Measurements from ENCODE around the gene HCFC1R1. TPM values are rescaled to one million over a fixed set of nuclear protein-coding genes. Genes with fewer than 3 reads are reported as not detected.

The HCFC1R1 gene
- total RNA-seq, 1 donor from 2014 or later = 10.2 TPM

- no peaks in the 10 kb centered on the region for H3K36me3 ChIP-seq (ENCODE audit: control insufficient read depth, insufficient read depth, low read length)
- H3K27me3 ChIP-seq (ENCODE audit: control insufficient read depth, insufficient read depth, low read length) = peaks cover 2% of the 10 kb centered on the region
- no peak overlapping the region for H3K4me3 ChIP-seq (ENCODE audit: low read depth, low read length)
- TF ChIP-seq CTCF (IDR thresholded peaks at IDR 0.05; ENCODE audit: insufficient read depth, low read length, poor library complexity, severe bottlenecking) = no peak
- no peak for DNase-seq (ENCODE audit: low read depth)
Measured at GRCh38 chr16:2981899-2982250, 41.9 kb downstream of the HCFC1R1 start.

- TF ChIP-seq CTCF (IDR thresholded peaks at IDR 0.05; ENCODE audit: insufficient read depth, low read length, poor library complexity, severe bottlenecking) = no peak
- Histone ChIP-seq H3K36me3 (ENCODE audit: control insufficient read depth, insufficient read depth, low read length) (no peaks in the 10 kb centered on the region), H3K27me3 (ENCODE audit: control insufficient read depth, insufficient read depth, low read length) (no peaks in the 10 kb centered on the region), H3K4me3 (ENCODE audit: low read depth, low read length) (no peak overlapping the region)
- no peak for DNase-seq (ENCODE audit: low read depth)
Measured at GRCh38 chr16:2981177-2981898, 42.4 kb downstream of the HCFC1R1 start.

GRCh38 chr16:2980227-2981176, 43.2 kb downstream of the HCFC1R1 start, which contains the start of gene PKMYT1:
Gene PKMYT1, minus strand, starts transcription at chr16:2980446. Its CDS starts 789 bp downstream, at chr16:2979657.
- H3K4me3 ChIP-seq (ENCODE audit: low read depth, low read length) = peak within 1 kb of the TSS; percentile 82
- no peak for DNase-seq (ENCODE audit: low read depth)
- no peak for TF ChIP-seq CTCF (IDR thresholded peaks at IDR 0.05; ENCODE audit: insufficient read depth, low read length, poor library complexity, severe bottlenecking)
- no peaks in the 10 kb centered on the region for H3K36me3 ChIP-seq (ENCODE audit: control insufficient read depth, insufficient read depth, low read length)
- H3K27me3 ChIP-seq (ENCODE audit: control insufficient read depth, insufficient read depth, low read length) = no peaks in the 10 kb centered on the region

GRCh38 chr16:2979669-2980226, 44.0 kb downstream of the HCFC1R1 start:
- no peak for DNase-seq (ENCODE audit: low read depth)
- no peaks in the 10 kb centered on the region for H3K36me3 ChIP-seq (ENCODE audit: control insufficient read depth, insufficient read depth, low read length)
- no peak for TF ChIP-seq CTCF (IDR thresholded peaks at IDR 0.05; ENCODE audit: insufficient read depth, low read length, poor library complexity, severe bottlenecking)

GRCh38 chr16:2977440-2977839, 46.3 kb downstream of the HCFC1R1 start:
- Histone ChIP-seq H3K36me3 (ENCODE audit: control insufficient read depth, insufficient read depth, low read length) (peaks cover 1% of the 10 kb centered on the region), H3K4me3 (ENCODE audit: low read depth, low read length) (no peak overlapping the region), H3K27me3 (ENCODE audit: control insufficient read depth, insufficient read depth, low read length) (no peaks in the 10 kb centered on the region)
- no peak for DNase-seq (ENCODE audit: low read depth)
- no peak for TF ChIP-seq CTCF (IDR thresholded peaks at IDR 0.05; ENCODE audit: insufficient read depth, low read length, poor library complexity, severe bottlenecking)

More at GRCh38 chr16:2979669-2980226, 44.0 kb downstream of the HCFC1R1 start:
- H3K4me3 ChIP-seq (ENCODE audit: low read depth, low read length) = peak overlapping the region; percentile 82
- H3K27me3 ChIP-seq (ENCODE audit: control insufficient read depth, insufficient read depth, low read length) = no peaks in the 10 kb centered on the region
